SK-N-SH treated with all-trans-retinoic acid at 6 μM for 48 hours (cell line): ENCODE measurements around the gene SLC26A2.
"Not testable (repeated sequence)": the region's sequence is repeated elsewhere in the genome, so short reads cannot be mapped to it uniquely, and the experiment has no call there.

ENCODE experiments used
- ATAC-seq: fragments of 200-7000 bp; cut with Tn5 transposase; 3 replicates; pipeline ENCODE4 v1.9.1; 2020; ENCODE audit warnings: mild to moderate bottlenecking, moderate library complexity
- ARNTL ChIP-seq: fragments of 450-650 bp; formaldehyde crosslinking; IDR thresholded peaks from 2 replicates; pipeline ENCODE4 v1.5.0; 2020; ENCODE audit warnings: low read depth, mild to moderate bottlenecking, moderate library complexity, borderline replicate concordance
- BACH2 ChIP-seq: fragments of 250-450 bp; sonication (Bioruptor Pico); IDR thresholded peaks from 2 replicates; pipeline ENCODE4 v1.9.0; 2021; ENCODE audit warnings: mild to moderate bottlenecking, borderline replicate concordance
- CREB5 ChIP-seq: fragments of 250-450 bp; sonication (Bioruptor Pico); IDR thresholded peaks from 2 replicates; pipeline ENCODE4 v1.5.1; 2020; ENCODE audit warnings: low read depth, mild to moderate bottlenecking, moderate library complexity
- CSDC2 ChIP-seq: fragments of 250-450 bp; sonication (Bioruptor Pico); IDR thresholded peaks from 2 replicates; pipeline ENCODE4 v1.5.0; 2020; ENCODE audit warnings: mild to moderate bottlenecking, moderate library complexity
- ESRRG ChIP-seq: fragments of 250-450 bp; sonication (Bioruptor Pico); IDR thresholded peaks from 2 replicates; pipeline ENCODE4 v1.6.1; 2021; ENCODE audit warnings: mild to moderate bottlenecking
- GLIS3 ChIP-seq: fragments of 250-450 bp; sonication (Bioruptor Pico); IDR thresholded peaks from 2 replicates; pipeline ENCODE4 v1.5.0; 2020; ENCODE audit warnings: mild to moderate bottlenecking, moderate library complexity
- ISL1 ChIP-seq: fragments of 250-450 bp; sonication (Bioruptor Pico); IDR thresholded peaks from 2 replicates; pipeline ENCODE4 v2.1.2; 2022; ENCODE audit warnings: mild to moderate bottlenecking, moderate library complexity
- OSR1 ChIP-seq: fragments of 250-450 bp; sonication (Bioruptor Pico); IDR thresholded peaks from 2 replicates; pipeline ENCODE4 v1.8.0; 2022; ENCODE audit warnings: moderate library complexity, mild to moderate bottlenecking, inconsistent platforms
- PPARA ChIP-seq: fragments of 250-450 bp; sonication (Bioruptor Pico); IDR thresholded peaks from 2 replicates; pipeline ENCODE4 v1.5.0; 2020; ENCODE audit warnings: mild to moderate bottlenecking, borderline replicate concordance
- RARB ChIP-seq: fragments of 250-450 bp; sonication (Bioruptor Pico); IDR thresholded peaks from 2 replicates; pipeline ENCODE4 v1.8.0; 2021; ENCODE audit warnings: mild to moderate bottlenecking, moderate library complexity
- SNAI2 ChIP-seq: fragments of 250-450 bp; sonication (Bioruptor Pico); IDR thresholded peaks from 2 replicates; pipeline ENCODE4 v1.5.0; 2020; ENCODE audit warnings: mild to moderate bottlenecking, moderate library complexity
- TCF4 ChIP-seq: fragments of 250-450 bp; sonication (Bioruptor Pico); IDR thresholded peaks from 2 replicates; pipeline ENCODE4 v1.8.0; 2021; ENCODE audit warnings: mild to moderate bottlenecking, moderate library complexity, borderline replicate concordance
- TOX ChIP-seq: fragments of 250-450 bp; sonication (Bioruptor Pico); IDR thresholded peaks from 2 replicates; pipeline ENCODE4 v1.8.0; 2021; ENCODE audit warnings: mild to moderate bottlenecking, moderate library complexity, borderline replicate concordance
- ZFP3 ChIP-seq: fragments of 250-450 bp; sonication (Bioruptor Pico); IDR thresholded peaks from 2 replicates; pipeline ENCODE4 v1.5.0; 2020; ENCODE audit warnings: mild to moderate bottlenecking, moderate library complexity
- ZFP30 ChIP-seq: fragments of 450-650 bp; formaldehyde crosslinking; IDR thresholded peaks from 2 replicates; pipeline ENCODE4 v1.5.0; 2022; ENCODE audit warnings: mild to moderate bottlenecking, moderate library complexity
- ZNF565 ChIP-seq: fragments of 450-650 bp; formaldehyde crosslinking; conservative IDR thresholded peaks from 2 replicates; pipeline ENCODE4 v1.5.0; 2020; ENCODE audit warnings: low read depth, mild to moderate bottlenecking, moderate library complexity
- ZNF70 ChIP-seq: fragments of 450-650 bp; formaldehyde crosslinking; IDR thresholded peaks from 2 replicates; pipeline ENCODE4 v1.5.0; 2020; ENCODE audit warnings: mild to moderate bottlenecking, moderate library complexity
- ZNF8 ChIP-seq: fragments of 450-650 bp; formaldehyde crosslinking; IDR thresholded peaks from 2 replicates; pipeline ENCODE4 v1.5.0; 2020; ENCODE audit warnings: mild to moderate bottlenecking, moderate library complexity
- TF ChIP-seq, protein P1 (sequence below): fragments of 250-450 bp; sonication (Bioruptor Pico); IDR thresholded peaks from 2 replicates; pipeline ENCODE4 v1.8.0; 2021; ENCODE audit warnings: low read depth, mild to moderate bottlenecking, moderate library complexity, borderline replicate concordance
- TF ChIP-seq, protein P2 (sequence below): fragments of 250-450 bp; sonication (Bioruptor Pico); IDR thresholded peaks from 2 replicates; pipeline ENCODE4 v1.5.1; 2021; ENCODE audit warnings: mild to moderate bottlenecking, moderate library complexity
- TF ChIP-seq, protein P3 (sequence below): fragments of 250-450 bp; sonication (Bioruptor Pico); IDR thresholded peaks from 2 replicates; pipeline ENCODE4 v1.8.0; 2020; ENCODE audit warnings: mild to moderate bottlenecking, moderate library complexity, borderline replicate concordance

Gene SLC26A2

GRCh38 chr5:150022681-150023080 lies 62.1 kb downstream of the SLC26A2 start:
- ATAC-seq = peak; percentile 3; the same call in 2 of the 3 replicates
- TF ChIP-seq, protein P1, sequence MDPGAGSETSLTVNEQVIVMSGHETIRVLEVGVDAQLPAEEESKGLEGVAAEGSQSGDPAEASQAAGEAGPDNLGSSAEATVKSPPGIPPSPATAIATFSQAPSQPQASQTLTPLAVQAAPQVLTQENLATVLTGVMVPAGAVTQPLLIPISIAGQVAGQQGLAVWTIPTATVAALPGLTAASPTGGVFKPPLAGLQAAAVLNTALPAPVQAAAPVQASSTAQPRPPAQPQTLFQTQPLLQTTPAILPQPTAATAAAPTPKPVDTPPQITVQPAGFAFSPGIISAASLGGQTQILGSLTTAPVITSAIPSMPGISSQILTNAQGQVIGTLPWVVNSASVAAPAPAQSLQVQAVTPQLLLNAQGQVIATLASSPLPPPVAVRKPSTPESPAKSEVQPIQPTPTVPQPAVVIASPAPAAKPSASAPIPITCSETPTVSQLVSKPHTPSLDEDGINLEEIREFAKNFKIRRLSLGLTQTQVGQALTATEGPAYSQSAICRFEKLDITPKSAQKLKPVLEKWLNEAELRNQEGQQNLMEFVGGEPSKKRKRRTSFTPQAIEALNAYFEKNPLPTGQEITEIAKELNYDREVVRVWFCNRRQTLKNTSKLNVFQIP (CRISPR knock-in tag) = no peak
- TF ChIP-seq ZFP3 = no peak

DNA sequence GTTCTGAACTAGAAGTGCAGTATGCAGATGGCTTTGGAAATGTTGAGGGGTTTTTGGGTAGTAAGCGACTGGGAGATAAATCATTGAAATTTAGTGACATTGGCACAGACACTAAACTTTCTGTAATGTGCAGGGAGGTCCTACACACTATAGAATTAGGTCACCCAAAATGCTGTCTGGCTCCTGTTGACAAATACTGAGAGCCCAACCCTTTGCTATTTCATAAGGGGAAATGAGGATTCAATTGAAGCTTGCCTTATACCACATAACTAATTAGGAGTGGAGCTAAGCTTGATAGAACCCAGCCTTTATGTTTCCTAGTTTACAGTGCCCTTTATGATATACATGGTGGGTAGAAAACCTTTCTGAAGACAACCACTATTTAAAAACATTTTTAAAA lies 62.6 kb downstream of the SLC26A2 start:
- no peak for ATAC-seq
- TF ChIP-seq TOX (CRISPR knock-in tag) = no peak
- TF ChIP-seq RARB (CRISPR knock-in tag) = no peak
- TF ChIP-seq PPARA (CRISPR knock-in tag) = no peak
- TF ChIP-seq, protein P2, sequence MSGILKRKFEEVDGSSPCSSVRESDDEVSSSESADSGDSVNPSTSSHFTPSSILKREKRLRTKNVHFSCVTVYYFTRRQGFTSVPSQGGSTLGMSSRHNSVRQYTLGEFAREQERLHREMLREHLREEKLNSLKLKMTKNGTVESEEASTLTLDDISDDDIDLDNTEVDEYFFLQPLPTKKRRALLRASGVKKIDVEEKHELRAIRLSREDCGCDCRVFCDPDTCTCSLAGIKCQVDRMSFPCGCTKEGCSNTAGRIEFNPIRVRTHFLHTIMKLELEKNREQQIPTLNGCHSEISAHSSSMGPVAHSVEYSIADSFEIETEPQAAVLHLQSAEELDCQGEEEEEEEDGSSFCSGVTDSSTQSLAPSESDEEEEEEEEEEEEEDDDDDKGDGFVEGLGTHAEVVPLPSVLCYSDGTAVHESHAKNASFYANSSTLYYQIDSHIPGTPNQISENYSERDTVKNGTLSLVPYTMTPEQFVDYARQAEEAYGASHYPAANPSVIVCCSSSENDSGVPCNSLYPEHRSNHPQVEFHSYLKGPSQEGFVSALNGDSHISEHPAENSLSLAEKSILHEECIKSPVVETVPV (CRISPR knock-in tag) = no peak
- TF ChIP-seq, protein P3, sequence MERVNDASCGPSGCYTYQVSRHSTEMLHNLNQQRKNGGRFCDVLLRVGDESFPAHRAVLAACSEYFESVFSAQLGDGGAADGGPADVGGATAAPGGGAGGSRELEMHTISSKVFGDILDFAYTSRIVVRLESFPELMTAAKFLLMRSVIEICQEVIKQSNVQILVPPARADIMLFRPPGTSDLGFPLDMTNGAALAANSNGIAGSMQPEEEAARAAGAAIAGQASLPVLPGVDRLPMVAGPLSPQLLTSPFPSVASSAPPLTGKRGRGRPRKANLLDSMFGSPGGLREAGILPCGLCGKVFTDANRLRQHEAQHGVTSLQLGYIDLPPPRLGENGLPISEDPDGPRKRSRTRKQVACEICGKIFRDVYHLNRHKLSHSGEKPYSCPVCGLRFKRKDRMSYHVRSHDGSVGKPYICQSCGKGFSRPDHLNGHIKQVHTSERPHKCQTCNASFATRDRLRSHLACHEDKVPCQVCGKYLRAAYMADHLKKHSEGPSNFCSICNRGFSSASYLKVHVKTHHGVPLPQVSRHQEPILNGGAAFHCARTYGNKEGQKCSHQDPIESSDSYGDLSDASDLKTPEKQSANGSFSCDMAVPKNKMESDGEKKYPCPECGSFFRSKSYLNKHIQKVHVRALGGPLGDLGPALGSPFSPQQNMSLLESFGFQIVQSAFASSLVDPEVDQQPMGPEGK (CRISPR knock-in tag) = no peak
- no peak for TF ChIP-seq TCF4
- TF ChIP-seq ZFP3 = no peak
- no peak for TF ChIP-seq ESRRG (CRISPR knock-in tag)
- TF ChIP-seq ZNF70 (CRISPR knock-in tag) = no peak
- TF ChIP-seq CSDC2 = no peak

GRCh38 chr5:150024346-150024984 lies 63.9 kb downstream of the SLC26A2 start:
- ATAC-seq = no peak
- TF ChIP-seq SNAI2 (CRISPR knock-in tag) (no peak), CREB5 (CRISPR knock-in tag) (no peak), ZFP3 (no peak), ESRRG (CRISPR knock-in tag) (no peak), OSR1 (CRISPR knock-in tag) (no peak), ZNF8 (CRISPR knock-in tag) (no peak), ISL1 (CRISPR knock-in tag) (no peak), TCF4 (no peak), BACH2 (CRISPR knock-in tag) (no peak)

DNA sequence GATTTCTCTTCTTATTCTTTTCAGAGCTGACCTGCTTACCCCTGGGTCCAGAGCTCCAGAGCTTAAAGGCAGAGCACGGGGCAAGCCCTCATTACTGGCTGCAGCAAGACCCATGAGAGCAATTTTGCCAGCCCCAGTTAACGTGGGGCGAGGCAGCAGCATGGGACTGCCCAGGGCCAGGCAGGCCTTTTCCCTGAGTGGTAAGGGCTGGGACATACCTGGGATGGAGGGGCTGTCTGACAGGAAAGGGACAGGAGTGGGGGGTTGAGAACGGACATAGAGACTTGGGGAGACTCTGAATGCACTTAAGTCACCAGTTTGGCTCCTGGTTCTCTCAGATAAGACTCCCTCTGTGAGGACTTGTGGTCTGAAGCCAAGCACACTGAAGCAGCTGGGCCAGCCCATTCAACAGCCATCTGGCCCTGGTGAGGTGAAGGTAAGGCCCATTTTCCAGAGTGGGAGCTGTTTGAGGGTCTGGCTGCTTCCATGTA lies 66.2 kb downstream of the SLC26A2 start:
- TF ChIP-seq ZNF565 (CRISPR knock-in tag) = no peak
- TF ChIP-seq RARB (CRISPR knock-in tag) = no peak
- TF ChIP-seq ZFP30 (CRISPR knock-in tag) = no peak
- TF ChIP-seq SNAI2 (CRISPR knock-in tag) = no peak
- no peak for TF ChIP-seq ARNTL
- no peak for TF ChIP-seq GLIS3 (CRISPR knock-in tag)
- no peak for TF ChIP-seq ISL1 (CRISPR knock-in tag)
- TF ChIP-seq TOX (CRISPR knock-in tag) = no peak
- no peak for TF ChIP-seq TCF4
- TF ChIP-seq, all 23 proteins: peak for 0
- no peak for ATAC-seq

- ATAC-seq = not testable (repeated sequence)
Observed at GRCh38 chr5:150028047-150028446, 67.5 kb downstream of the SLC26A2 start.
